ENCODE measurements around the gene FREM1. TPM values are rescaled to one million over a fixed set of nuclear protein-coding genes. Genes with fewer than 3 reads are reported as not detected.

Gene FREM1
- total and polyA plus RNA-seq, 2 of the 13 experiments (the other 11 are each of a cell fraction or from before 2014, with no cell fraction given): 64.3 to 202 TPM

DNA sequence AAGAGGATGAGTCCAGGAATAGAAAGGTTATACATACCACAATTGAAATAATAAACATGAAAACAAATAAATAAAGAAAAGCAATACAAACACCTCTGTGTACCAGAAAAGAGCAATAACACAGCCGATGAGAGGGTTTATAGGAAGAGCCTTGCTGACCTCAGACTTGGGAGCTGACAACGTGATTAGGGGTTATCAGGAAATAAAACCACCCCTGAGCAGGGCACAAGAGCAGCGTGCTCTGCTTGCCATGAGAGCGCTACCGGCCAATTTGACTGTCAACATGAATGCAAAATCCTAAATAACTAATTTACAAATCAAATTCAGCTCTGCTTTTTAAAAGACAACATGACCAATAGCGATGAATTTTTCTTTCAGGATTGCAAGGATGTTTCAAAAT, 2.6 kb upstream of the FREM1 start (continued):
- TF ChIP-seq, protein P1, sequence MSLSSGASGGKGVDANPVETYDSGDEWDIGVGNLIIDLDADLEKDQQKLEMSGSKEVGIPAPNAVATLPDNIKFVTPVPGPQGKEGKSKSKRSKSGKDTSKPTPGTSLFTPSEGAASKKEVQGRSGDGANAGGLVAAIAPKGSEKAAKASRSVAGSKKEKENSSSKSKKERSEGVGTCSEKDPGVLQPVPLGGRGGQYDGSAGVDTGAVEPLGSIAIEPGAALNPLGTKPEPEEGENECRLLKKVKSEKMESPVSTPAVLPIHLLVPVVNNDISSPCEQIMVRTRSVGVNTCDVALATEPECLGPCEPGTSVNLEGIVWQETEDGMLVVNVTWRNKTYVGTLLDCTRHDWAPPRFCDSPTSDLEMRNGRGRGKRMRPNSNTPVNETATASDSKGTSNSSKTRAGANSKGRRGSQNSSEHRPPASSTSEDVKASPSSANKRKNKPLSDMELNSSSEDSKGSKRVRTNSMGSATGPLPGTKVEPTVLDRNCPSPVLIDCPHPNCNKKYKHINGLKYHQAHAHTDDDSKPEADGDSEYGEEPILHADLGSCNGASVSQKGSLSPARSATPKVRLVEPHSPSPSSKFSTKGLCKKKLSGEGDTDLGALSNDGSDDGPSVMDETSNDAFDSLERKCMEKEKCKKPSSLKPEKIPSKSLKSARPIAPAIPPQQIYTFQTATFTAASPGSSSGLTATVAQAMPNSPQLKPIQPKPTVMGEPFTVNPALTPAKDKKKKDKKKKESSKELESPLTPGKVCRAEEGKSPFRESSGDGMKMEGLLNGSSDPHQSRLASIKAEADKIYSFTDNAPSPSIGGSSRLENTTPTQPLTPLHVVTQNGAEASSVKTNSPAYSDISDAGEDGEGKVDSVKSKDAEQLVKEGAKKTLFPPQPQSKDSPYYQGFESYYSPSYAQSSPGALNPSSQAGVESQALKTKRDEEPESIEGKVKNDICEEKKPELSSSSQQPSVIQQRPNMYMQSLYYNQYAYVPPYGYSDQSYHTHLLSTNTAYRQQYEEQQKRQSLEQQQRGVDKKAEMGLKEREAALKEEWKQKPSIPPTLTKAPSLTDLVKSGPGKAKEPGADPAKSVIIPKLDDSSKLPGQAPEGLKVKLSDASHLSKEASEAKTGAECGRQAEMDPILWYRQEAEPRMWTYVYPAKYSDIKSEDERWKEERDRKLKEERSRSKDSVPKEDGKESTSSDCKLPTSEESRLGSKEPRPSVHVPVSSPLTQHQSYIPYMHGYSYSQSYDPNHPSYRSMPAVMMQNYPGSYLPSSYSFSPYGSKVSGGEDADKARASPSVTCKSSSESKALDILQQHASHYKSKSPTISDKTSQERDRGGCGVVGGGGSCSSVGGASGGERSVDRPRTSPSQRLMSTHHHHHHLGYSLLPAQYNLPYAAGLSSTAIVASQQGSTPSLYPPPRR (CRISPR knock-in tag; IDR thresholded peaks at IDR 0.05; ENCODE audit: borderline replicate concordance): no peak

DNA sequence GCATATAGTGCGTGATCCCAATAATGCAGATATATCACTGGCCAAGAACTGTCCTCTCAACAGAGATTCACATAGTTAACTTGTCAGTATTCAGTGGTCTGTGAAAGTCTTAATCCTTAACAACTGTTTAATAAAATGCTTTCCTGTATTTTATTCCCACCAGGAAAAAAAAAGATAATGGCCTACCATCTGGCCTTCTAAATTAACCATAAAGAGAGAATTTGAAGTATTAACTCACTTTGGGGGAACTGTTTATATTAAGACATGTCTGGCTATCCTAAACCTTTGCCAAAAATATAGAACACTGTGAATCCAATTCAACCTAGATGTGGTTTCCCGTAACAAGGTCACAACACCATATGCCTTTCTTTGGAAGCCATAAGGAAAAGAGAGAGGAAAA, 818 bp upstream of the FREM1 start:
- Histone ChIP-seq H3K79me2 (ENCODE audit: insufficient read depth, low read length) (peaks cover 36% of the 10 kb centered on the region), H3K4me1 (ENCODE audit: insufficient read depth, low read length) (peaks cover 83% of the 10 kb centered on the region), H3K36me3 (replicated peaks in 1 of 2; ENCODE audit: control insufficient read depth in 1 of 2, insufficient read depth in 2 of 2, low read length in 2 of 2) (no peaks in the 10 kb centered on the region), H3K27me3 (ENCODE audit: control insufficient read depth in 1 of 2, insufficient read depth in 2 of 2, low read length in 2 of 2) (no peaks in the 10 kb centered on the region; a peak in 1 of 5 replicates), H3K27ac (ENCODE audit: extremely low read length, insufficient read depth, low read length) (no peak overlapping the region), H3K9ac (ENCODE audit: insufficient read depth, low read depth, low read length) (no peak overlapping the region), H2AFZ (ENCODE audit: low read length) (no peak overlapping the region), H3K4me2 (ENCODE audit: low read depth, low read length) (no peak overlapping the region), H3K4me3 (replicated peaks in 1 of 3; ENCODE audit: insufficient read depth in 1 of 3, low read depth in 2 of 3, low read length in 3 of 3) (no peak overlapping the region), H3K9me3 (ENCODE audit: low read length) (no peaks in the 10 kb centered on the region), H4K20me1 (ENCODE audit: insufficient read depth, low read length) (no peaks in the 10 kb centered on the region)
- ChIA-PET POLR2A (no interaction called here), CTCF (ENCODE audit: low intra/inter-chr PET ratio, low total read pairs) (no interaction called here)
- TF ChIP-seq HOXD1 (CRISPR knock-in tag; IDR thresholded peaks at IDR 0.05) (no peak), ZNF263 (CRISPR knock-in tag; IDR thresholded peaks at IDR 0.05) (no peak), ZNF672 (CRISPR knock-in tag; IDR thresholded peaks at IDR 0.05) (no peak), POLR2AphosphoS5 (IDR thresholded peaks at IDR 0.05; ENCODE audit: low read depth, low read length) (no peak), MED1 (CRISPR knock-in tag; IDR thresholded peaks at IDR 0.05) (no peak), ZSCAN29 (CRISPR knock-in tag; conservative IDR thresholded peaks at IDR 0.05) (no peak), ZNF616 (CRISPR knock-in tag; IDR thresholded peaks at IDR 0.05; ENCODE audit: low read depth) (no peak)
- TF ChIP-seq, protein P2, sequence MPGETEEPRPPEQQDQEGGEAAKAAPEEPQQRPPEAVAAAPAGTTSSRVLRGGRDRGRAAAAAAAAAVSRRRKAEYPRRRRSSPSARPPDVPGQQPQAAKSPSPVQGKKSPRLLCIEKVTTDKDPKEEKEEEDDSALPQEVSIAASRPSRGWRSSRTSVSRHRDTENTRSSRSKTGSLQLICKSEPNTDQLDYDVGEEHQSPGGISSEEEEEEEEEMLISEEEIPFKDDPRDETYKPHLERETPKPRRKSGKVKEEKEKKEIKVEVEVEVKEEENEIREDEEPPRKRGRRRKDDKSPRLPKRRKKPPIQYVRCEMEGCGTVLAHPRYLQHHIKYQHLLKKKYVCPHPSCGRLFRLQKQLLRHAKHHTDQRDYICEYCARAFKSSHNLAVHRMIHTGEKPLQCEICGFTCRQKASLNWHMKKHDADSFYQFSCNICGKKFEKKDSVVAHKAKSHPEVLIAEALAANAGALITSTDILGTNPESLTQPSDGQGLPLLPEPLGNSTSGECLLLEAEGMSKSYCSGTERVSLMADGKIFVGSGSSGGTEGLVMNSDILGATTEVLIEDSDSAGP (CRISPR knock-in tag; IDR thresholded peaks at IDR 0.05; ENCODE audit: borderline replicate concordance): no peak
- no peak for DNase-seq (ENCODE audit: low spot score)
- 97% methylated on average over 2 of the region's 2 CpGs for WGBS (ENCODE audit: low lambda C conversion rate)
- no TSS peak for BruUV-seq (replicated peaks)
- intact Hi-C loops (cut with micrococcal nuclease; ENCODE audit: unreplicated experiment) (no loop called here), in situ Hi-C loops (cut with HindIII; ENCODE audit: extremely low pct_ligation_motif_present, low pct_unique_long_range_greater_than_20kb) (no loop called here)
- FAIRE-seq: no peak
- no peak for ATAC-seq
